GM10266 (cell line): ENCODE results near the gene HELZ.
A peak's percentile ranks its signal among the peaks of the same experiment; 100 is the strongest.
"Not testable (repeated sequence)": the region's sequence is repeated elsewhere in the genome, so short reads cannot be mapped to it uniquely, and the experiment has no call there.

ENCODE experiments used
- DNase-seq: peaks from one replicate; pipeline ENCODE4 v3.0.0; 2012; ENCODE audit errors: extremely low spot score
- CTCF ChIP-seq: IDR thresholded peaks from 2 replicates; pipeline ENCODE4 v1.5.1; 2012; ENCODE audit warnings: mild to moderate bottlenecking, low read depth; ENCODE audit not compliant: control insufficient read depth, insufficient read depth; ENCODE audit errors: missing control alignments

Gene HELZ

DNA sequence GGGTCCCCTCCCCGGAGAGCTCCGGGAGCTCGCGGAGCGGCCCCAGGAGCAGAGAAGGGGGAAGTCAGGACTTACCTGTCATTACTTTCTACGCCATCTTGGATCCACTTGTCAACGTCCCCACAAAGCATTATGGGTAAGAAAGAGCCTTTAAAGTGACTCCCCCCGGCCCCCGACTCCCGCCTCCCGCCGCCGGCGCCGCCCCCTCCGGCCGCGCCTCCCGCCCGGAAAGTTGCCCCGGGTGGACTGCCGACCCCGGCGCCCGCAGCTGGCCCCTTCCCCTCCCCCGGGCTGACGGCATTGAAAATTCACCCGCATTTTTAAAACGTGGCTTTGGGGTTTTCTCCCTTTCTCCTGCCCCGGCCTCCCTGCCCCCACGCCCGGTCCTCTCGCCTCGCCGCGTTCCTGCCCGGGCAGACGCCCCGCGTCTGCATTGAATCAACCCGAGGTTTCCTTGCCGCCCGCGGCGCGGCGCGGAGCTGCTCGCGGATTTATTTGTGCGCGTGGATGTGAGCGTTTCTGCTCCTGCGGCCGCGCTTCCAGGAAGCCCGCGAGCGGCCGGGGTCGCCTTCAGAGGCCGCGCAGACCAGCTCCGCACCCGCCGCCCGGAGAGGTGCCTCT lies at the start of gene HELZ:
TSS of gene HELZ (minus strand) at position 124 of the 621 bp plus-strand sequence. CDS start 26,392 bp downstream, outside the sequence.
- peak; percentile 95 for DNase-seq
- TF ChIP-seq CTCF, result no peak

DNA sequence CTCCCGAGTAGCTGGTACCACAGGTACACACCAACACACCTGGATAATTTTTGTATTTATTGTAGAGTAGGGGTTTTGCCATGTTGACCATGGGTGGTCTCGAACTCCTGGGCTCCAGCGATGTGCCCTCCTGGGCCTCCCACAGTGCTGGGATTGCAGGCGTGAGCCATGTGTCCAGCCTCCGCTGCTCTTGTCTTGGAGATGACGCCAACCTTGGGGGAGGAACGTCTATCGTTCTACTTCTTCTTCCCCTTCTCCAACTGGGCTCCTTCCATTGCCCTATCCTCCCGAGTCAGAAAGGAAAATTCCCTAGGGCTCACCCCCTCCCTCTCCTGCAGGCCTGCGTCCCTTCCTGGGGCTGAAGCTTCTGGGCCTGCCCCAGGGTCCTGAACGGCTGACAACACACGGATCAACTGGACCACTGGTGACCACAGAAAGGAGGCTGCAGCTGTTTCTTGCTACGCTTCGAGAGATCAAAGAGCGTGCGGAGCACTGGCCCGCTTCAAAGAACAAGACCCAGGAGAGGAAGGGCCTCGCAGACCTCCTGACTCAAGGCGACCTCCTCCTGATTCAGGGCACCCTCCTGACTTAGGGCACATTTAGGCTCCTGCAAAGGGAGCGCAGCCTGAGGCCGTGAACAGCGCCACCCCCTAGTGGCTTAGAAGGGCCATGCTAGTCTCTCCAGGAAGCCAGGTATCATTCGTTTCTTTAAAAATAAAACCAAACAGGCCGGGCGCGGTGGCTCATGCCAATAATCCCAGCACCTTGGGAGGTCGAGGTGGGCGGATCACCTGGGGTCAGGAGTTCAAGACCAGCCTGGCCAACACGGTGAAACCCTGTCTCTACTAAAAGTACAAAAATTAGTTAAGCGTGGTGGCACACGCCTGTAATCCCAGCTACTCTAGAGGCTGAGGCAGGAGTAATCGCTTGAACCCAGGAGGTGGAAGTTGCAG lies 48.5 kb upstream of the HELZ start:
- peak; percentile 92 for TF ChIP-seq CTCF
- DNase-seq, result peak; percentile 86

- DNase-seq, result no peak
- no peak for TF ChIP-seq CTCF
Observed at GRCh38 chr17:67290711-67291291, 45.8 kb upstream of the HELZ start.

GRCh38 chr17:67290244-67290643 lies 45.2 kb upstream of the HELZ start:
- DNase-seq, result no peak
- no peak for TF ChIP-seq CTCF

DNA sequence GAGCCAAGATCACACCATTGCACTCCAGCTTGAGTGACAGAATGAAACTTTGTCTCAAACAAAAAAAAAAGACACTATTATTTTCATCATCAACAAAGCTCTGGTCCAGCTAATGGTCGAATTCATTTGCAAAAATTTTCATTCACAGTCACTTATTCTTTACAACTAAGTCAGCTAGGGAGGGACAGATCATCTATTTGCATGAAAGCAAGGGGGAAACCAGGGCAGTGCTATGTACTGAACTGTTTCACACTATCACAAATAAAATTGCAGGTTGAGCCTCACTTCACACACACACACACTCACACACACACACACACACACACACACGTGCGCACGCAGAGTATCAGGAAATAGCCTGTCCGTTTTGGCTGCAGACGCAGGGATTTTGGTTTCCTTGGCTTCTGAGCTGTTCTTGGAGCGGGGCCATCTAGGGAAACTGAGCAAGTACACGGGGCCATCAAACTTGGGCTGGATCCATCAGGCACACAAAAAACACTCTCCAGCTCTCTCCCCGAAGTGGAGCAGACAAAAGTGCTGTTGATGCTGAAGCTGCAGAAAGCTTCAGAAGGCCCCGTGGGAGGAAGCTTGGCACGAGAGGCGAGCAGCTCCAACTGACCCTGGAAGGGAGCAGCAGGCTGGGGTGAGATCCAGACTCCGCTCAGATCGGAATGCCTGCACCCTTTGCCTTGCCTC lies 44.3 kb upstream of the HELZ start:
- no peak for TF ChIP-seq CTCF
- DNase-seq, result no peak

DNA sequence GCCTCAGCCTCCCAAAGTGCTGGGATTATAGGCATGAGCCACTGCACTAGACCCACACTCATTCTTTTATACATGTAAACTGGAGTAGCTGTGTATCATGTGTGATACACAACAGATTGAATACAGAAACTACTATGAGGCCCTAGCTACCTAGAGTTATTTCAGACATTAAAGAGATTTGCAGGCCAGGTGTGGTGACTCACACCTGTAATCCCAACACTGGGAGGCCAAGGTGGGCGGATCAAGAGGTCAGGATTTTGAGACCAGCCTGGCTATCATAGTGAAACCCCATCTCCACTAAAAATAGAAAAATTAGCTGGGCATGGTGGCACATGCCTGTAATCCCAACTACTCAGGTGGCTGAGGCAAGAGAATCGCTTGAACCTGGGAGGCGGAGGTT lies 41.8 kb upstream of the HELZ start:
- DNase-seq, result not testable (repeated sequence)

DNA sequence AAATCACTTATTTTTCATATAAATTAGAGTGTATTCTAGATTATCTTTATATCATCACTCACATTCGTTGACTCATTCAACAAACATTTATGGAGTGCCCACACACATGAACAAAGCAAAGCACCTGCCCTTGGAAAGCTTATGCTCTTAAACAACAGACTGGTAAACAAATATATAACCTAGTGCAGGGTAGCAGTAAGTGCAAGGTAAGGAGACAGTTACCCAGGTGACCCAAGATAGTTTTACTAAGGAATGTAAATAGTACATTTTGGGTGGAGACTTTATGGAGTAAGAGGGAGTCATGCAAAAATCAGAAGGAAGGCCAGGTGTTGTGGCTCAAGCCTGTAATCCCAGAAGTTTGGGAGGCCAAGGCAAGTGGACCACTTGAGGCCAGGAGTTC lies 40.4 kb upstream of the HELZ start:
- DNase-seq, result no peak
- no peak for TF ChIP-seq CTCF
